DND-41 (cell line): ENCODE results near the gene CHST1.

Experiments used
- ATAC-seq: fragments of 200-7000 bp; cut with Tn5 transposase; 3 replicates; pipeline ENCODE4 v1.9.1; 2021; ENCODE audit warnings: low read depth; ENCODE audit not compliant: insufficient read depth
- DNase-seq: peaks from one replicate; pipeline ENCODE4 v3.0.0-alpha.2; 2020
- H2AFZ ChIP-seq: 2 replicates; pipeline ENCODE4 v1.6.0; 2012; ENCODE audit warnings: low read depth, low read length
- H3K27ac ChIP-seq: 2 replicates; pipeline ENCODE4 v1.5.1; 2012; ENCODE audit warnings: low read length, inconsistent platforms
- H3K27me3 ChIP-seq: fragments of 200-600 bp; sonication (generic); 2 replicates; pipeline ENCODE4 v1.6.0; 2012; ENCODE audit warnings: low read length, mild to moderate bottlenecking, inconsistent platforms; ENCODE audit not compliant: insufficient read depth, poor library complexity
- H3K36me3 ChIP-seq: 2 replicates; pipeline ENCODE4 v1.5.1; 2012; ENCODE audit warnings: low read length, inconsistent platforms; ENCODE audit not compliant: insufficient read depth
- H3K4me1 ChIP-seq: 2 replicates; pipeline ENCODE4 v1.5.1; 2012; ENCODE audit warnings: mild to moderate bottlenecking, low read length; ENCODE audit not compliant: insufficient read depth
- H3K4me2 ChIP-seq: 2 replicates; pipeline ENCODE4 v1.6.0; 2012; ENCODE audit warnings: mild to moderate bottlenecking, moderate library complexity, low read length, inconsistent platforms; ENCODE audit not compliant: insufficient read depth
- H3K4me3 ChIP-seq, 2 experiments: fragments of 200-600 bp in 1 of 2; shearing (Covaris generic) in 1 of 2; 2 replicates each; pipeline ENCODE4 v1.5.1; 2012 to 2016; ENCODE audit warnings: inconsistent platforms in 2 of 2, low read length in 2 of 2, mild to moderate bottlenecking in 2 of 2, low read depth in 1 of 2, moderate library complexity in 1 of 2
- H3K79me2 ChIP-seq: 2 replicates; pipeline ENCODE4 v1.6.0; 2012; ENCODE audit warnings: low read length, inconsistent platforms; ENCODE audit not compliant: insufficient read depth
- H3K9ac ChIP-seq: 2 replicates; pipeline ENCODE4 v1.6.0; 2012; ENCODE audit warnings: low read depth, mild to moderate bottlenecking, inconsistent platforms, low read length, moderate library complexity
- H3K9me3 ChIP-seq: 2 replicates; pipeline ENCODE4 v1.5.1; 2012; ENCODE audit warnings: low read length, moderate library complexity, mild to moderate bottlenecking, inconsistent platforms; ENCODE audit not compliant: insufficient read depth, severe bottlenecking
- H4K20me1 ChIP-seq: 2 replicates; pipeline ENCODE4 v1.6.0; 2012; ENCODE audit warnings: low read length; ENCODE audit not compliant: insufficient read depth
- CTCF ChIP-seq: IDR thresholded peaks from 2 replicates; pipeline ENCODE4 v1.5.1; 2012; ENCODE audit warnings: borderline replicate concordance, low read length, moderate library complexity, mild to moderate bottlenecking; ENCODE audit not compliant: poor library complexity, severe bottlenecking; ENCODE audit errors: extremely low read depth
- EZH2 ChIP-seq: IDR thresholded peaks from 3 replicates; pipeline ENCODE4 v1.6.1; 2012; ENCODE audit warnings: borderline replicate concordance, low read depth, mild to moderate bottlenecking, moderate library complexity, low read length, inconsistent platforms; ENCODE audit not compliant: severe bottlenecking

CHST1 gene

GRCh38 chr11:45659031-45659817, 6.2 kb downstream of the CHST1 start:
- Histone ChIP-seq H4K20me1 (peaks cover 52% of the 10 kb centered on the region), H3K27me3 (peaks cover 8% of the 10 kb centered on the region), H3K9ac (no peak overlapping the region), H2AFZ (no peak overlapping the region), H3K4me2 (no peak overlapping the region), H3K79me2 (peaks cover 80% of the 10 kb centered on the region), H3K4me1 (peaks cover 73% of the 10 kb centered on the region), H3K27ac (peak overlapping the region; percentile 20; the same call in 1 of the 2 replicates), H3K36me3 (peaks cover 3% of the 10 kb centered on the region; the same call in 1 of the 2 replicates), H3K4me3 (no peak overlapping the region), H3K9me3 (no peaks in the 10 kb centered on the region)
- no peak for DNase-seq
- no peak for TF ChIP-seq EZH2
- no peak for TF ChIP-seq CTCF
- no peak for ATAC-seq

GRCh38 chr11:45658292-45658991, 7.0 kb downstream of the CHST1 start:
- Histone ChIP-seq H3K9ac (no peak overlapping the region), H4K20me1 (peaks cover 48% of the 10 kb centered on the region), H3K9me3 (no peaks in the 10 kb centered on the region), H3K4me3 (no peak overlapping the region), H3K79me2 (peaks cover 72% of the 10 kb centered on the region), H3K4me2 (no peak overlapping the region), H2AFZ (no peak overlapping the region), H3K27me3 (no peaks in the 10 kb centered on the region), H3K27ac (peak overlapping the region; percentile 20; the same call in 1 of the 2 replicates), H3K36me3 (peaks cover 3% of the 10 kb centered on the region; the same call in 1 of the 2 replicates), H3K4me1 (peaks cover 65% of the 10 kb centered on the region)
- DNase-seq: peak; percentile 54
- ATAC-seq: peak; percentile 74
- TF ChIP-seq CTCF: peak; percentile 29
- no peak for TF ChIP-seq EZH2

- peaks cover 65% of the 10 kb centered on the region for H3K79me2 ChIP-seq
- DNase-seq (no peak), ATAC-seq (no peak)
- no peak overlapping the region for H2AFZ ChIP-seq
- H3K36me3 ChIP-seq: peaks cover 5% of the 10 kb centered on the region; the same call in 1 of the 2 replicates
- TF ChIP-seq CTCF (no peak), EZH2 (no peak)
- no peaks in the 10 kb centered on the region for H3K9me3 ChIP-seq
- H3K27me3 ChIP-seq: no peaks in the 10 kb centered on the region
- H3K9ac ChIP-seq: no peak overlapping the region
- peaks cover 42% of the 10 kb centered on the region for H4K20me1 ChIP-seq
- no peak overlapping the region for H3K4me3 ChIP-seq
- H3K27ac ChIP-seq: no peak overlapping the region
- no peak overlapping the region for H3K4me2 ChIP-seq
- peaks cover 57% of the 10 kb centered on the region for H3K4me1 ChIP-seq
Measured at GRCh38 chr11:45657496-45658260, 7.7 kb downstream of the CHST1 start.
